ENCODE results near the gene MMP2. TPM values are rescaled to one million over a fixed set of nuclear protein-coding genes. Genes with fewer than 3 reads are reported as not detected.

Gene MMP2
- total and polyA plus RNA-seq, 4 donors: 110 to 139 (median 125) TPM

DNA sequence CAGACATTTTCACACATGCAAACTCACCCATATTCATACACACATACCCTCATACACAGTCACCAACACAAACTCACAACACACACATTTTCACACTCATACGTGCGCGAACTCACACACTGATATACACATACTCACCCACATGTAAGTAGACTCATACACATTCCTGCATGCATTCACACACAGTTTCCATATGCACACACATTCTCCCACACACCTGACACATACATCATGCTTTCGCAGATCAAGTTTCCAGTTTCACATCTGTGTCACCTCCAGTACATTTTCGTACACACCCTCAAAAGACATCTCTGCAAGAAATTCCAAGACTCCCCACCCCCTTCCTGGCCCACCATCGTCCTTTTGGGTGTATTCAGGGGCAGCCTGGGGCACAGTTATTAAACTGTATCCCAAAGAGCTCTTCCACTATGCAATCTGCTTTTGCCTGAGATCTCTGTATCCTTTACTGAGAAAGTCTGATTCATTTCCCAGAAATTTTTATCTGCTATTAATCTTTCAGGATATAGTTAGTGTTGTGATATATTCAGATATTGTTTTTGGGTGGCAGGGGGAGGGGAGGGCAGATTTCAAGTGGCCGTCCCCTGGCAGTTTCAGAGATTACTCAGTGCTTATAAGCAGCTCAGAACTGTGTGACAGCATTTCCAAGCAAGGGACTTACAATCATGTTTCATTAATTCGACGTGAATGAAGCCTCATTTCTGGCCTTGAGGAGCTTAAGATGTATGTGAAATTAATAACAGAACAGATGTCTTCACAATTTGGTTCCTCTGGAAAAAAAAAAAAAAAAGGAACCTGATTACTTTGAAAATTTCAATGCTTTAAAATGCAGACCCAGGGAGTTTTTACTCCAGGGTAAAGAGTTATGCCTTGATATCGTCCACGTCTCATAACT, 35.3 kb upstream of the MMP2 start:
- WGBS (ENCODE audit: insufficient coverage): 76% methylated on average over 7 of the region's 11 CpGs
- peak in 1 of 6 donors; percentile 22 for DNase-seq (ENCODE audit: low read depth in 4 of 6, low spot score in 6 of 6)
- no peaks in the 10 kb centered on the region for H3K4me1 ChIP-seq (ENCODE audit: control insufficient read depth, insufficient read depth, low read length)
- no peaks in the 10 kb centered on the region for H3K36me3 ChIP-seq (ENCODE audit: control insufficient read depth, insufficient read depth, low read length)
- H3K27ac ChIP-seq (ENCODE audit: low read depth, low read length): no peak overlapping the region
- no peaks in the 10 kb centered on the region for H3K27me3 ChIP-seq (ENCODE audit: control insufficient read depth, insufficient read depth, low read length)
- no peaks in the 10 kb centered on the region for H3K9me3 ChIP-seq (ENCODE audit: control insufficient read depth, insufficient read depth, low read length)
- H3K4me3 ChIP-seq (ENCODE audit: low read depth, low read length): no peak overlapping the region

DNA sequence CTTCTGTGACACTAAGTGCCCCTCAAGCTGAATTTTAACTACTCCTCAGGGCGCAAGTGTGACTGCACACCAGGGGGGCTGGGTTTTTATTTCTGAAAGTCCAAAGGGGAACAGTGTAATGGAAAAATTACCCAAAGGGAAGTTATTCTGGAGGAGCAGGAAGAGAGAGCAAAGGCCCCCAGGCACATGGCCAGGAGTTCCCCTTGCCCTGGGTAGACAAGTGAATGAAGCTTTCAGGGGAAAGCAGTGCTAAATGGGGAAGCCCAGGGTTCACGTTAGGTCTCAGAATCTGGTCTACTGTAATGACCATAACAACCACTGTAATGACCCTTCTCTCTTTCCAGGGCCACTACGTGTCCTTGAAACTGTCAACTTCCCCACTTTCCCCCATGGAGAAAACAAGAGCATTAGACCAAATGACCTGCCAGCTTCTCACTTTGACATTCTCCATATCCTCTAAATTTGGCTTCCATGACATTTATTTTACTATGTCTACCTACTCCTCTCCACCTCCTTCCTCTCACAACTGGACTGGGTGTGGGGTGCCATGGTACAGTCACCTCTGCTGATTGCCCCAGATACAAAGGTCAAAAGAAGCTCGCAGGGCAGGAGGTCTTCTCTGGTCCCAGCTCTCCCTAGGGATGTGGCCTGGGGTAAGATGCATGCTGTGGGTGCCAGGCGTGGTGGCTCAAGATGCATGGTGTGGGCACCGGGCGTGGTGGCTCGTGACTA, 34.1 kb upstream of the MMP2 start:
- 90% methylated on average over 7 of the region's 8 CpGs for WGBS (ENCODE audit: insufficient coverage)
- H3K36me3 ChIP-seq (ENCODE audit: control insufficient read depth, insufficient read depth, low read length): no peaks in the 10 kb centered on the region
- no peak overlapping the region for H3K27ac ChIP-seq (ENCODE audit: low read depth, low read length)
- no peaks in the 10 kb centered on the region for H3K4me1 ChIP-seq (ENCODE audit: control insufficient read depth, insufficient read depth, low read length)
- DNase-seq (ENCODE audit: low read depth in 4 of 6, low spot score in 6 of 6): peak in 1 of 6 donors; percentile 25
- no peaks in the 10 kb centered on the region for H3K9me3 ChIP-seq (ENCODE audit: control insufficient read depth, insufficient read depth, low read length)
- no peaks in the 10 kb centered on the region for H3K27me3 ChIP-seq (ENCODE audit: control insufficient read depth, insufficient read depth, low read length)
- H3K4me3 ChIP-seq (ENCODE audit: low read depth, low read length): no peak overlapping the region

DNA sequence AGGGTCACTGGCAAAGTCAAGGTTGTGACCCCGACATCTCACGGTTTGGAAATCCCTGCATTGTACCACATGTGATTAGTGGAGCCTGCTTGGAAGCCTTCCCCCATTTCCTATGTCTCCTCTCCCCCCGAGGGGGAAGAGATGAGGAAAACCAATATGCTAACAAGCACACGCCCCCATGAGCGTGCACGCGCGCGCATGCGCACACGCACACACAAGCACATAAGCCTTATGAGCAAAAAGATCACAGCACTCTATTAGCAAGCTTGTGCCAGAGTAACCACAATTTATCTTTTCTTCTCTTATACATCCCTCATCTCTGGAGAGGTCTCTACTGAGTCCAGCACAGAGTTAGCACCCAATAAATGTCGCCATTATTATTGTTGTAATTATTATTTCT, 31.8 kb upstream of the MMP2 start:
- no peaks in the 10 kb centered on the region for H3K36me3 ChIP-seq (ENCODE audit: control insufficient read depth, insufficient read depth, low read length)
- no peaks in the 10 kb centered on the region for H3K27me3 ChIP-seq (ENCODE audit: control insufficient read depth, insufficient read depth, low read length)
- no peak overlapping the region for H3K27ac ChIP-seq (ENCODE audit: low read depth, low read length)
- H3K4me1 ChIP-seq (ENCODE audit: control insufficient read depth, insufficient read depth, low read length): no peaks in the 10 kb centered on the region
- H3K9me3 ChIP-seq (ENCODE audit: control insufficient read depth, insufficient read depth, low read length): no peaks in the 10 kb centered on the region
- DNase-seq (ENCODE audit: low read depth in 4 of 6, low spot score in 6 of 6): no peak
- H3K4me3 ChIP-seq (ENCODE audit: low read depth, low read length): no peak overlapping the region
- 90% methylated on average over 9 of the region's 12 CpGs for WGBS (ENCODE audit: insufficient coverage)

DNA sequence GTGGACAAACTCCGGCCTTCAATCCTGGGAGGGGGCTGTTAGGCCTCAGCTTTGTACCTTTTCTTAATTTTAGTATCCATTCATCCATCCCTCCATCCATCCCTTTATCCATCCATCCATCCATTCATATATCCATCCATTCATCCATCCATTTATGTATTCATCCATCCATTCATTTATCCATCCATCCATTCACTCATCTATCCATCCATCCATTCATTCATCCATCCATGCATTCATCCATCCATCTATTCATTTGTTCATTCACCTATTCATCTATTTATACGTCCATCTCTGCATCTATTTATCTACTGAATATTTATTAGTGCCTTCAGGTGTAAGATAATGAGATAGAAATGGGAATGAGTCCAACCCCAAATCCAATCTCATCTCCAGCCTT, 26.0 kb upstream of the MMP2 start:
- no peaks in the 10 kb centered on the region for H3K27me3 ChIP-seq (ENCODE audit: control insufficient read depth, insufficient read depth, low read length)
- H3K36me3 ChIP-seq (ENCODE audit: control insufficient read depth, insufficient read depth, low read length): no peaks in the 10 kb centered on the region
- no peak overlapping the region for H3K4me3 ChIP-seq (ENCODE audit: low read depth, low read length)
- DNase-seq (ENCODE audit: low read depth in 4 of 6, low spot score in 6 of 6): no peak
- no peaks in the 10 kb centered on the region for H3K9me3 ChIP-seq (ENCODE audit: control insufficient read depth, insufficient read depth, low read length)
- H3K4me1 ChIP-seq (ENCODE audit: control insufficient read depth, insufficient read depth, low read length): no peaks in the 10 kb centered on the region
- no peak overlapping the region for H3K27ac ChIP-seq (ENCODE audit: low read depth, low read length)
- 100% methylated on average over 1 of the region's 2 CpGs for WGBS (ENCODE audit: insufficient coverage)

DNA sequence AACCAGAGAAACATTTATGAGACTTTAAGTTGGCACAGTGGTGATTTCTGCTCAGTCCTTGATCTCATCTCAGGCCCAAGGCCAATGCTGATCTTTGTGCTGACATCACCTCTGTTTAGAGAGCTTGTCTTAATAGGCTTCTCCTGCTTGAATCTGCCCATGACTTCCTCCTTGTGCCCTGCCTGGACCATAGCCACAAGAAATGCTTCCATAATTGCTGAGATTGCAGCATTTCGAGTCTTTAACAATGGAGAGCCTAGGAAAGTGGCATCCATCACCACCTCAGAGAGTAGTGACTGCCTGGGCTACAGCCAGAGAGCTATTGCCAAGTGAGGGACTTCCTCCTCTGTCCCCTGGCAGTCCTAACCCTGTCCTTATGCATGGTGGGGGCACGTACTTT, 25.1 kb upstream of the MMP2 start:
- Histone ChIP-seq H3K4me1 (ENCODE audit: control insufficient read depth, insufficient read depth, low read length) (no peaks in the 10 kb centered on the region), H3K36me3 (ENCODE audit: control insufficient read depth, insufficient read depth, low read length) (no peaks in the 10 kb centered on the region), H3K4me3 (ENCODE audit: low read depth, low read length) (no peak overlapping the region), H3K27ac (ENCODE audit: low read depth, low read length) (no peak overlapping the region), H3K9me3 (ENCODE audit: control insufficient read depth, insufficient read depth, low read length) (no peaks in the 10 kb centered on the region), H3K27me3 (ENCODE audit: control insufficient read depth, insufficient read depth, low read length) (no peaks in the 10 kb centered on the region)
- WGBS (ENCODE audit: insufficient coverage): 39% methylated on average over 2 of the region's 2 CpGs
- peak in 1 of 6 donors; percentile 48 for DNase-seq (ENCODE audit: low read depth in 4 of 6, low spot score in 6 of 6)

DNA sequence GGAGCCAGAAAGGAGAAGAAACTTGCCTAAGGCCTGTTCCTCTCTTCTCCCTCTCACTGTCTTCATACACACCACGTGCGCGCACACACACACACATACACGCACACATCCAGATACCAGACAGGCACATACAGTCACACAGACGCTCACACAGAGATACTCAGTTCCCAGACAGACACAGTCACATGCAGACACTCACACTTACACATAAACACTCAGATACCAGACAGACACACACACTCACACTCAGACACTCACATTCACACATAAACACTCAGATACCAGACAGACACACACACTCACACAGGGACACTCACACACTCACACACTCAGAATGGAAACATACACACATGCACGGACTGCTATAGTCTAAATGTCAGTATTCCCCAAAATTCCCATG, 24.1 kb upstream of the MMP2 start:
- H3K9me3 ChIP-seq (ENCODE audit: control insufficient read depth, insufficient read depth, low read length): no peaks in the 10 kb centered on the region
- no peak overlapping the region for H3K4me3 ChIP-seq (ENCODE audit: low read depth, low read length)
- H3K27me3 ChIP-seq (ENCODE audit: control insufficient read depth, insufficient read depth, low read length): no peaks in the 10 kb centered on the region
- DNase-seq (ENCODE audit: low read depth in 4 of 6, low spot score in 6 of 6): no peak
- 80% methylated on average over 5 of the region's 6 CpGs for WGBS (ENCODE audit: insufficient coverage)
- H3K36me3 ChIP-seq (ENCODE audit: control insufficient read depth, insufficient read depth, low read length): no peaks in the 10 kb centered on the region
- H3K4me1 ChIP-seq (ENCODE audit: control insufficient read depth, insufficient read depth, low read length): no peaks in the 10 kb centered on the region
- H3K27ac ChIP-seq (ENCODE audit: low read depth, low read length): no peak overlapping the region

DNA sequence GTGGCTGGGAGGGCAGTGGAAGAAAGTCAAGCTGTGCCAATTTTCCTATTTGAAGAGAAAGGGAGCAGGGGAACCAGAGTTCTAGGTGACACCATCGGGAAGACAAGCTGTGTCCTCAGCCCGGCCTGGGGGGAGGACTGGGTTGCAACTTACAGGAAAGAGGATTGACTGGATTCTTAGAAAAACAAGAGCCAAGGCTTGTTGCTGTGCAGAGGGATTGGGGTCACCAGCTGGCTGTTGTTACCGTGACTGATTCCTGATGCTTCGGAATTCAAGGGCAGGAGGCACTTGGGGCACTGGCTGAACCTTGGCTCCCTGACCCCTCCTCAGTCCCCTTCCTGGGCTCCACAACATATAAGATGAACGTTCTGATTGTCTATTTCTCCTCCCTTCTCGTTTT, 16.8 kb upstream of the MMP2 start:
- Histone ChIP-seq H3K27me3 (ENCODE audit: control insufficient read depth, insufficient read depth, low read length) (no peaks in the 10 kb centered on the region), H3K4me3 (ENCODE audit: low read depth, low read length) (no peak overlapping the region), H3K4me1 (ENCODE audit: control insufficient read depth, insufficient read depth, low read length) (peaks cover 4% of the 10 kb centered on the region), H3K27ac (ENCODE audit: low read depth, low read length) (no peak overlapping the region), H3K36me3 (ENCODE audit: control insufficient read depth, insufficient read depth, low read length) (no peaks in the 10 kb centered on the region), H3K9me3 (ENCODE audit: control insufficient read depth, insufficient read depth, low read length) (no peaks in the 10 kb centered on the region)
- WGBS (ENCODE audit: insufficient coverage): 70% methylated on average over 4 of the region's 6 CpGs
- no peak for DNase-seq (ENCODE audit: low read depth in 4 of 6, low spot score in 6 of 6)

DNA sequence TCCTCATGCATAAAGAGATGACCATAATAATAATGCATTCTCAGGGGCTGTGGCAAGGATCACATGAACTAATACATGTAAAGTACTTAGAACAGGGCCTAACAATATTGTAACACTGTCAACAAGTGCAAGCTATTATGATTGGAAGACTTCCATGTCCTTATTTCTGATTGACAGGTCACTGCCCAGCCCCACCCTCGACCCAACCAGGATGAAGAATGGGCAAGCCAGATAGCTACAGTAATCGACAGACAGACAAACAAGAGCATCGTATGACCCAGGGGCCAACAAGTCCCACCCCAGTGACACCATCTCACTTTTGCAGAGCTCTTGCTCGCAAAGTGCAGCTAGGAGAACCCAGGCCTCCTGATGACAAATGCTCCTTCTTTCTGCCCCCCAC, 14.6 kb upstream of the MMP2 start:
- peaks cover 4% of the 10 kb centered on the region for H3K4me1 ChIP-seq (ENCODE audit: control insufficient read depth, insufficient read depth, low read length)
- WGBS (ENCODE audit: insufficient coverage): 44% methylated on average over 4 of the region's 4 CpGs
- no peak overlapping the region for H3K27ac ChIP-seq (ENCODE audit: low read depth, low read length)
- H3K27me3 ChIP-seq (ENCODE audit: control insufficient read depth, insufficient read depth, low read length): no peaks in the 10 kb centered on the region
- no peaks in the 10 kb centered on the region for H3K9me3 ChIP-seq (ENCODE audit: control insufficient read depth, insufficient read depth, low read length)
- no peak for DNase-seq (ENCODE audit: low read depth in 4 of 6, low spot score in 6 of 6)
- H3K4me3 ChIP-seq (ENCODE audit: low read depth, low read length): no peak overlapping the region
- no peaks in the 10 kb centered on the region for H3K36me3 ChIP-seq (ENCODE audit: control insufficient read depth, insufficient read depth, low read length)

DNA sequence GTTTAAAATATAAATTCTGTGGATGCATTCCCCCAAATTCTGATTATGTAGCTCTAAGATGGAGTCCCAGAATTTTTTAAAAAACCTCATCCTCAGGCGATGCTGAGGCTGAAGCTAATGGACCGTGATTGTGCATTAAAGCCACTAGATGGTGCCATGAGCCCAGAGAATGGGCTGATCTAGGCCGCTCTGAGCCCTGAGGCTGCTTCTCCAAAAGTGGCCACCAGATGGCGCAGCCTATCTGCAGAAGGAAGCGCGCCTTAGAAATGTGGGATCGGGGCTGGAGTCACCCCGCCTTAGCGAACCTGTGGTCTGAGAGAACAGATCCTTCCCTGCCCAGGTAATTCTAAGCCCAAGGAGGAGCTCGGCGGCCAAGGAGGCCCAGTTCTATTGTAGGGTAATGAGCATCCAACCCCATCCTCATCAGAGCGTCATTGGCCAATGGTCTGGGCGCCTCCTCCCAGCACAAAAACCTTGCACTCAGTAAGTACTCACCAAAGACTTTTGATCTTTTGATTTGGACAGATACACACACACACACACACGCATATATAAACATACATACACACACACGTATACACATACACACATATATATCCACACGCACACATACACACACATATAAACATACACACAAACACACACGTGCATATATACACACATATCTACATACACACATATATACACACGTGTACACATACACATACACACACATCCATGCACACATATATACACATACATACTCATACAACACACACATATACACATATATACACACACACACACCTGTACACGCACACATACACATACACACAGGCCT, 13.7 kb upstream of the MMP2 start:
- Histone ChIP-seq H3K9me3 (ENCODE audit: control insufficient read depth, insufficient read depth, low read length) (no peaks in the 10 kb centered on the region), H3K27ac (ENCODE audit: low read depth, low read length) (no peak overlapping the region), H3K4me3 (ENCODE audit: low read depth, low read length) (no peak overlapping the region), H3K36me3 (ENCODE audit: control insufficient read depth, insufficient read depth, low read length) (no peaks in the 10 kb centered on the region), H3K4me1 (ENCODE audit: control insufficient read depth, insufficient read depth, low read length) (peaks cover 6% of the 10 kb centered on the region), H3K27me3 (ENCODE audit: control insufficient read depth, insufficient read depth, low read length) (no peaks in the 10 kb centered on the region)
- WGBS (ENCODE audit: insufficient coverage): 35% methylated on average over 15 of the region's 19 CpGs
- DNase-seq (ENCODE audit: low read depth in 4 of 6, low spot score in 6 of 6): peak; percentile 72 to 98 (median 88)
